Measurements from ENCODE around the gene ZNF555. TPM values are rescaled to one million over a fixed set of nuclear protein-coding genes. Genes with fewer than 3 reads are reported as not detected.
"Not testable (repeated sequence)": the region's sequence is repeated elsewhere in the genome, so short reads cannot be mapped to it uniquely, and the experiment has no call there.

Gene ZNF555
- polyA plus RNA-seq, 1 experiment, result 7.1 TPM

DNA sequence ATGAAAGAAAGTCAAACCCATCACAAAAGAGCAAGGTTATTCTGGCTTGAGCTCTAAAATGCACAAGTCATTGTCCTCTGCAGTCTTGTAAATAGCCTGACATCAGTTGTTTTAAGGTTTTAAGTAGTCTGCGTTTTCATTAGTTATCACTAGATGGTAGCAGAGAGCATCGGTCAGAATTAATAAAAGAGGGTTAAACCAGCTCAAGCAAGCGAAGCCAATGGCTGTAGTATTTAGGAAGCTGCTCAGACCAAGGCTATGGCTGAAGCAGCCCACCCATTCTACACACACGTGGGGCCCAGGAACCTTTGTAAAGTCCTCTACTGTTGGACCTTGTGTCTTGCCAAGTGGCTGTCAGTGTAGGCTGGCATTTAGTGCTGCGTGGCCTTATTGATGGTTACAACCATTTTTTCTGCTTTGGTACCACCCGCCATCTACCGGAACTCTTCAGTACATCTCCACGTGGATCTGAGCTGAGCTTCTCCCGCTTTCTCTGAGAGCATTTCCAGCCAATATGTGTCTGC is 46.2 kb downstream of the ZNF555 start:
- ChIA-PET POLR2A (no interaction called here), CTCF (interaction anchor here (0.7 to 2.1 kb wide), 23 partner anchors 9 to 273 kb away, joined by 3 to 20 read pairs (median 3); partner anchors contain the start of genes THOP1, ZNF554 and ZNF57)
- Histone ChIP-seq H3K9me3 (ENCODE audit: control insufficient read depth, insufficient read depth, low read length) (peaks cover 12% of the 10 kb centered on the region), H3K27me3 (ENCODE audit: control insufficient read depth, insufficient read depth, low read length) (no peaks in the 10 kb centered on the region), H3K4me3 (ENCODE audit: low read depth, low read length) (no peak overlapping the region), H3K27ac (ENCODE audit: low read depth, low read length) (no peak overlapping the region)
- peak; percentile 27 for DNase-seq (ENCODE audit: low read depth, low spot score)
- TF ChIP-seq, protein P1, sequence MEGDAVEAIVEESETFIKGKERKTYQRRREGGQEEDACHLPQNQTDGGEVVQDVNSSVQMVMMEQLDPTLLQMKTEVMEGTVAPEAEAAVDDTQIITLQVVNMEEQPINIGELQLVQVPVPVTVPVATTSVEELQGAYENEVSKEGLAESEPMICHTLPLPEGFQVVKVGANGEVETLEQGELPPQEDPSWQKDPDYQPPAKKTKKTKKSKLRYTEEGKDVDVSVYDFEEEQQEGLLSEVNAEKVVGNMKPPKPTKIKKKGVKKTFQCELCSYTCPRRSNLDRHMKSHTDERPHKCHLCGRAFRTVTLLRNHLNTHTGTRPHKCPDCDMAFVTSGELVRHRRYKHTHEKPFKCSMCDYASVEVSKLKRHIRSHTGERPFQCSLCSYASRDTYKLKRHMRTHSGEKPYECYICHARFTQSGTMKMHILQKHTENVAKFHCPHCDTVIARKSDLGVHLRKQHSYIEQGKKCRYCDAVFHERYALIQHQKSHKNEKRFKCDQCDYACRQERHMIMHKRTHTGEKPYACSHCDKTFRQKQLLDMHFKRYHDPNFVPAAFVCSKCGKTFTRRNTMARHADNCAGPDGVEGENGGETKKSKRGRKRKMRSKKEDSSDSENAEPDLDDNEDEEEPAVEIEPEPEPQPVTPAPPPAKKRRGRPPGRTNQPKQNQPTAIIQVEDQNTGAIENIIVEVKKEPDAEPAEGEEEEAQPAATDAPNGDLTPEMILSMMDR (IDR thresholded peaks at IDR 0.05; ENCODE audit: low read depth, low read length), result peak; percentile 75

DNA sequence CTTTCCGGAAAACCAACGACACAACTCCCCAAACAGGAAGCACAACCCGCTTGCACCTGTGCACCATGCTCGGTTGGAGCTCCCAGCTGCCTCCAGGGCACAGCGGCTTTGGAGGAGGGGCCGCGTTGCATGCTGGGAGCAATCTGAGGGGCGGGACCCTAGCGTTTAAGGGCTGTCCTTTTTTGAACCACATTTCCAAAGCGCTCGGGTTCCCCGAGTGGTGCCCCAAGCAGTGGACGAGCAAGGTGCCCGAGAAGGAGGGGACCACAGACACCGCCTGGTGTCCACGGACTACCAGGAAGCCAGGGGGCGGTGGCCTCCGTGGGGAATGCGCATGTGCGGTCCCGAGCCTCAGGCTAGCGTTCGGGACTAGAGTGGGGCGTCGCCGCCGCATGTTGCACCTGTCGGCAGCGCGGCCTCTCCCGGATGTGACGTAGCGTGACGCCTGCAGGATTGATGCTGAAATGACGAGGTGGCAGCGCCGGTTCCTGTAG is 47.5 kb downstream of the ZNF555 start:
- CTCF ChIA-PET, result interaction anchor here (1.1 to 2.1 kb wide), 4 partner anchors 12 to 69 kb away, joined by 3 to 12 read pairs (median 4); partner anchors contain the start of genes ZNF554 and ZNF57
- TF ChIP-seq, protein P1 (IDR thresholded peaks at IDR 0.05; ENCODE audit: low read depth, low read length), result no peak
- Histone ChIP-seq H3K27me3 (ENCODE audit: control insufficient read depth, insufficient read depth, low read length) (no peaks in the 10 kb centered on the region), H3K27ac (ENCODE audit: low read depth, low read length) (no peak overlapping the region), H3K9me3 (ENCODE audit: control insufficient read depth, insufficient read depth, low read length) (peaks cover 11% of the 10 kb centered on the region), H3K4me3 (ENCODE audit: low read depth, low read length) (no peak overlapping the region)
- POLR2A ChIA-PET, result no interaction called here
- no peak for DNase-seq (ENCODE audit: low read depth, low spot score)

DNA sequence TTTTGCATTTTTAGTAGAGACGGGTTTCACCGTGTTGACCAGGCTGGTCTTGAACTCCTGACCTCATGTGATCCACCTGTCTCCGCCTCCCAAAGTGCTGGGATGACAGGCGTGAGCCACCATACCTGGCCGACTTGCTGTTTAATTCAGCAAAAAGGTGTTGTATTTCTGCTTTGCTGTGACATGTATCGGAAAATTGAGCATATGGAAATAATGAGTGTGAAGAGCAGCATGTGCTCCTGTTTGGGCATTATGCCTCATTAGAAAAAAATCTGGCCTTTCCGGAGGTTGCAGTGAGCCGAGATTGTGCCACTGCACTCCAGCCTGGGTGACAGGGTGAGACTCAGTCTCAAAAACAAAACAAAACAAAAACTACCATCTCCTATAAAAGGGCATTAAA is 49.3 kb downstream of the ZNF555 start:
- H3K4me3 ChIP-seq (ENCODE audit: low read depth, low read length); H3K27ac ChIP-seq (ENCODE audit: low read depth, low read length); CTCF ChIA-PET; POLR2A ChIA-PET; H3K27me3 ChIP-seq (ENCODE audit: control insufficient read depth, insufficient read depth, low read length); DNase-seq (ENCODE audit: low read depth, low spot score): not testable (repeated sequence)
- peaks cover 12% of the 10 kb centered on the region for H3K9me3 ChIP-seq (ENCODE audit: control insufficient read depth, insufficient read depth, low read length)

DNA sequence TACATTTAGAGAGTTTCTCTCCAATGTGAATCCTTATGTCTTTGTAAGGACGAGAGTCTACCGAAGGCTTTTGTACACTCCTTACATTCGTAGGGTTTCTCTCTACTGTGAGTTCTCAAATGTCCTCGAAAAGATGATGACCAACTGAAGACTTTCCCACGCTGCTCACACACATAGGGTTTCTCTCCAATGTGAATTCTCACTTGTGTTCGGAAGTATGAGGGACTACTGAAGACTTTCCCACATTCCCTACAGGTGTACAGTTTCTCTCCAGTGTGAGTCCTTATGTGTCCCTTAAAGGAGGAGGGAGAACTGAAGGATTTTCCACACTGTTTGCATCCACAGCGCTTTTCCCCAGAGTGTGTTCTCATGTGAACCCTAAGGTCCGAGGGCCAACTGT is 55.4 kb downstream of the ZNF555 start:
- POLR2A ChIA-PET, result no interaction called here

DNA sequence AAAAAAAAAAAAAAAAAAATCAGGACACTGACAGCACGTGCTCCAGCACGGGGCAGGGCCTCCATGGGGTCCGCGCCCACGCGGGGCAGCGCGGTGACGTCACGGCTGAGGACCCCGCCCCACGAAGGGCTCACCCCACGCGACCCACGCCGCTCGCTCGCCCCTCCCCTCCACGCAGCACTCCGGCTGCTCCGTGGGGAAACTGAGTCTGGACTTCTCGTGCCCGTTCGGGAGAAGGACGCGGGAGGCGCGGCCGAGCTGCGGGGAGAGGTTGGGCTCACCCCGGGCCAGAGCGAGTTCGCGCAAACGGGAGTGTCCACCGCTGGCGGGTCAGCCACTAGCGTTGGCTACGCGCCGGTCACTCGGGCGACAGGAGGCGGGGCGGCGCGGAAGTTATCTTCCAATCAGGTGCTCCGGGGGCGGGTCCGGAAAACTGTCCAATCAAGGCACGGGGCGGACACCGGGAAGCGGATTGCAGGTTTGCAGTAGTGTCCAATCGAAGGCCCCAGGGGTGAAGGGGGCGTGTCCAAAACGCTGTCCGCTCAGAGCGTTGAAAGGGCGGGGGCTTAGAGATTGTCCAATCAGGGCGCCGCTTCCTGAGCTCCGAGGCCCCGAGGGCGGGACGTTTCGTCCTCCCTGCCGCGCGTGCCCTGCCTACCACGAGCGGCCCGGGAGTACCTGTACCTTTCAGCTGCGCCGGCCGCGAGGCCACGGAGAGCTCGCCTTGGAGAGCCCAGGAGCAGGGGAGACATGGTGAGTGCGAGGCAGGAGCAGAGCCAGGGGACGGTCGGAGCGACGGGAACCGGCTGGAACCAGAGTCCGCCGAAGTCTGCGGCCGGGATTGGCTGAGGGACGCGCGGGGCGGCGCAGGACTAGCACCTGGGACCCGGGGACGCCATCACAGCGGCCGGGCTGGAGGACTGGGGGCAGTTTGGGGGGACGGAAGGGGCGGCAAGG is 59.3 kb downstream of the ZNF555 start, which contains the start of gene ZNF57:
ZNF57 (plus strand) TSS at position 633 of the 957 bp plus-strand sequence; CDS start at position 751, 118 bp downstream.
- TF ChIP-seq, protein P1 (IDR thresholded peaks at IDR 0.05; ENCODE audit: low read depth, low read length), result no peak
- POLR2A ChIA-PET, result interaction anchor here (0.9 kb wide), 2 partner anchors 38 to 50 kb away, joined by 3 to 13 read pairs; no protein-coding TSS in a partner anchor
- CTCF ChIA-PET, result interaction anchor here (0.6 to 1.0 kb wide), 4 partner anchors 13 to 1321 kb away, joined by 3 to 4 read pairs (median 3); no protein-coding TSS in a partner anchor
- peak; percentile 97 for DNase-seq (ENCODE audit: low read depth, low spot score)
- H3K4me3 ChIP-seq (ENCODE audit: low read depth, low read length), result peak within 1 kb of the TSS; percentile 95
- peak within 1 kb of the TSS; percentile 52 for H3K27ac ChIP-seq (ENCODE audit: low read depth, low read length)
- H3K9me3 ChIP-seq (ENCODE audit: control insufficient read depth, insufficient read depth, low read length), result peaks cover 16% of the 10 kb centered on the region
- no peaks in the 10 kb centered on the region for H3K27me3 ChIP-seq (ENCODE audit: control insufficient read depth, insufficient read depth, low read length)

More for the DNA sequence above, 55.4 kb downstream of the ZNF555 start:
- peaks cover 19% of the 10 kb centered on the region for H3K9me3 ChIP-seq (ENCODE audit: control insufficient read depth, insufficient read depth, low read length)
- CTCF ChIA-PET, result interaction anchor here (1.0 kb wide), 1 partner anchor 10 kb away, joined by 3 read pairs; no protein-coding TSS in a partner anchor
- no peak for DNase-seq (ENCODE audit: low read depth, low spot score)
- no peak overlapping the region for H3K4me3 ChIP-seq (ENCODE audit: low read depth, low read length)
- H3K27ac ChIP-seq (ENCODE audit: low read depth, low read length), result no peak overlapping the region
- TF ChIP-seq, protein P1 (IDR thresholded peaks at IDR 0.05; ENCODE audit: low read depth, low read length), result no peak
- H3K27me3 ChIP-seq (ENCODE audit: control insufficient read depth, insufficient read depth, low read length), result no peaks in the 10 kb centered on the region

Data from AG04450 (cell line).